ENCODE results near the gene TRPM3.

GRCh38 chr9:71052287-71052686 is 69.1 kb downstream of the TRPM3 start:
- TF ChIP-seq POLR2A (IDR thresholded peaks at IDR 0.05) (no peak), CTCF (IDR thresholded peaks at IDR 0.05) (no peak)
